GM12865 (cell line): Measurements from ENCODE around the gene TSR2.

Experiments used
- DNase-seq: peaks from one replicate; pipeline ENCODE4 v3.0.0; 2010; ENCODE audit warnings: low read depth
- H3K4me3 ChIP-seq: 2 replicates; pipeline ENCODE4 v1.5.1; 2011; ENCODE audit warnings: mild to moderate bottlenecking, low read depth, low read length, control low read depth
- CTCF ChIP-seq: IDR thresholded peaks from 2 replicates; pipeline ENCODE4 v1.5.1; 2011; ENCODE audit warnings: low read length, control low read depth, low read depth, inconsistent platforms; ENCODE audit not compliant: insufficient read depth; ENCODE audit errors: missing control alignments

The TSR2 gene

GRCh38 chrX:54492340-54492739, 52.1 kb downstream of the TSR2 start:
- no peak for TF ChIP-seq CTCF
- DNase-seq, result no peak
- no peak overlapping the region for H3K4me3 ChIP-seq

- H3K4me3 ChIP-seq, result no peak overlapping the region
- TF ChIP-seq CTCF, result no peak
- DNase-seq, result no peak
Observed at GRCh38 chrX:54494166-54494988, 54.2 kb downstream of the TSR2 start.
